ENCODE data around the gene ALG8. TPM values are rescaled to one million over a fixed set of nuclear protein-coding genes. Genes with fewer than 3 reads are reported as not detected.

The ALG8 gene
- 67.7 TPM for polyA plus RNA-seq (2013, experiment 1 of 2)
- polyA plus RNA-seq (2013, experiment 2 of 2): 67.9 TPM

DNA sequence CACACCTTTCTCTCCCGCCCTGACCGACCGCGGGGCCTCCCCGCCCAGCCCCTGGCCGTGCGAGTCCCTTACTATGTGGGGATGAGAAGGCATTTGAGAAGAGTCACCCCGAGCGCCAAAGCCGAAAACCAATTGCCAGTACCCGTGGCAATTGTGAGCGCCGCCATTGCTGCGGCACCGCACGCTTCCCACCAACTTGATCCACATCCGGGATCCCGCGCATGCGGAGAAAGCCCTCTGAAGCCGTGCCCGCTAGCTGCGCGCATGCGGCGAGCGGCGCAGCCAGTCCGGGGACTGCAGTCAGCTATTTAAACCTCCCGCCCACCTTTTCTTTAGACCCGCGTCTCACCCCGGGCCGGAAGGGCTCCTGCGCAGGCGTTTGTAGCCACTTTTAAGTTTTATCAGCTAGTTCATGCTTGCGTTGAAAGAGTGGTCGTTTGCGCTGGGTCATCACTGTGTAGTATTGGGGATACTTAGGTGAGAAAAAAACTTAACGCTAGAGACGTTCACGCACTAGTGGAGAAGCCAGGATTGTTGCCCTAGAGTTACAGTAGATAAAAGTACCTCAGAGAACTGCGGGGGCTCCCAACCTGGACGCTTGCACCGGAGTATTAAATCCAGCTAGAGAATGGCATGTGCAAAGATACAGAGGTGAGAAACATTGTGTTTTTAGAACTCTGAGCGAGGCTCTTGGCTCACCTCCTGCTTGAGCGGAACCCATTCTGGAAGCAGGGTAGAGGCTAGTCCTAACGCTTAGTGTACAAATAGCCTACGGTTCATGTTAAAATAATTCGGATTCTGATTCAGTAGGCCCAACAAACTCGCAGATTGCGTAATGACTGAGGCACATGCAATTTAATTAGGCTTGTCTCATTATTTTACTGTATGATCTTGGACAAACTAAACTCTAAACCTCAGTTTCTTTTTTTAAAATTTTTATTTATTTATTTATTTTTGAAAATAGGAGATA is at the start of gene ALG8:
TSS of gene ALG8 (minus strand) at position 205 of the 970 bp plus-strand sequence. CDS start at position 167, 38 bp downstream.
- Histone ChIP-seq H3K23ac (ENCODE audit: low read depth, low read length, poor library complexity) (no peak within 1 kb of the TSS), H3K14ac (ENCODE audit: low read length) (no peak within 1 kb of the TSS), H3K4me3 (ENCODE audit: low read length in 2 of 2) (peak within 1 kb of the TSS; percentile 84 to 93), H2BK5ac (ENCODE audit: low read length) (peak within 1 kb of the TSS; percentile 15), H4K8ac (ENCODE audit: low read depth, low read length) (peak within 1 kb of the TSS; percentile 31), H3K27ac (replicated peaks; ENCODE audit: low read length) (peak within 1 kb of the TSS; percentile 33), H2BK120ac (ENCODE audit: low read depth, low read length) (no peak within 1 kb of the TSS), H3K4ac (ENCODE audit: low read length) (no peak within 1 kb of the TSS), H3K4me2 (ENCODE audit: insufficient read depth, low read length, poor library complexity, severe bottlenecking) (peak within 1 kb of the TSS; percentile 94), H3K27me3 (ENCODE audit: control insufficient read depth in 3 of 3, insufficient read depth in 3 of 3, low read depth in 1 of 3, low read length in 3 of 3) (no peaks in the 10 kb centered on the region), H2AFZ (ENCODE audit: low read length) (peak within 1 kb of the TSS; percentile 73), H3K4me1 (ENCODE audit: control insufficient read depth in 2 of 2, insufficient read depth in 1 of 2, low read depth in 1 of 2, low read length in 2 of 2) (peaks cover 5 to 8% of the 10 kb centered on the region in 2 donors), H2BK15ac (ENCODE audit: low read length) (no peak within 1 kb of the TSS), H2AK5ac (ENCODE audit: low read depth, low read length) (no peak within 1 kb of the TSS), H2BK12ac (ENCODE audit: low read length) (no peak within 1 kb of the TSS), H3K18ac (ENCODE audit: low read length) (peak within 1 kb of the TSS; percentile 91), H3K36me3 (replicated peaks in 1 of 2; ENCODE audit: control insufficient read depth in 2 of 2, insufficient read depth in 2 of 2, low read length in 2 of 2) (peaks cover 9 to 71% of the 10 kb centered on the region in 2 donors), H3K9me3 (replicated peaks in 1 of 2; ENCODE audit: control insufficient read depth in 2 of 2, insufficient read depth in 1 of 2, low read depth in 1 of 2, low read length in 2 of 2) (peaks cover 0 to 10% of the 10 kb centered on the region in 2 donors), H3K79me1 (ENCODE audit: low read depth, low read length) (peaks cover 6% of the 10 kb centered on the region), H3K9ac (ENCODE audit: low read depth, low read length, poor library complexity) (peak within 1 kb of the TSS; percentile 87), H4K91ac (ENCODE audit: low read depth, low read length, poor library complexity) (no peak within 1 kb of the TSS)
- peak; percentile 91 for DNase-seq (ENCODE audit: low spot score)
- no CpG with 5 or more reads among the region's 52 CpGs for WGBS, 2 donors (ENCODE audit: extremely low coverage in 2 of 2, insufficient read length in 2 of 2, insufficient replicate concordance in 1 of 2)

DNA sequence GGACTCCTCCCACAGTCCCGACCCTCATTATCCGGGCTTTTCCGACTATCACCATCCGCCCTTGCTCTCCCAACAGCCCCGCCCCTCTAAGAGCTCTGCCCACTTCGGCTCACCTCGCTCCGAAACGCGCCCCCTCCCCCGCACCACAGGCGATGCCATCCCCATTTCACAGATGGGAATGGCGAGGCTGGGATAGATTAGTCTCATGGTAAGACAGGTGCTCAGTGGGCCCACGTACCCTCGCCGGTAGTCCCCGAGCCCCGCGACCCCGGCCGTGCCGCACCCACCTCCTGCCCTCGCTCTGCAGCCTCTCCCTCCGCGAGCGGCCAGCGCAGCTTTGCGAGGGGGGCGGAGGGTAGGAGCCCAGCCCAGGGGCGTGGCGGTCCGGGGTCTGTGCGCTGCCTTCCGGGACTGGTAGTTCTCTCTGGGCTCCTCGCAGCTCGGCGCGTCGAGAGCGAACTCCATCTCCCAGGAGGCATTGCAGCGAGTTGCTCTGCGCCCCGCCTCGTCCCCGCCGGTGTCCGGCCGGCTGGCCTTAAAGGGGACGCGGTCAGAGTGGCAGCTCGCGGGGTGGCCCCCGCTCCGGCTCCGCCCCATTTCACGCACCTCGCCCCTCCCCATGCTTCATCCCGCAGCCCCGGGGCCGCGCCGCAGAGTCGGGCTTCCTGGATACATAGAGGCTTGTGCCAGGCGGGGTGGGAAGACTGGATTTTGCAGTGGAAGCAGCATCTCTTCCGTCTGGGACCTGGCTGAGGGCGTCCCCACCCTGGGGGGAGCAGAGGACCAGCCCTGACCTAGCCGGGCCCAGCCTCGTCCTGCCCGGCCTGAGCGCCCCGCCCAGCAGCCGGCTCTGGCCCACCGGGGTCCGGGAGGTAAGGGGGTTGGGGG is 49.1 kb upstream of the ALG8 start, which contains the start of the genes KCTD21 and USP35:
TSS of gene KCTD21 (minus strand) at position 341 of the 888 bp plus-strand sequence. CDS start 14,072 bp downstream, outside the sequence.
TSS of gene USP35 (plus strand) at position 634 of the 888 bp plus-strand sequence. CDS start 7,327 bp downstream, outside the sequence.
- peaks cover 7% of the 10 kb centered on the region for H3K79me1 ChIP-seq (ENCODE audit: low read depth, low read length)
- DNase-seq (ENCODE audit: low spot score): peak; percentile 95
- H3K36me3 ChIP-seq (replicated peaks in 1 of 2; ENCODE audit: control insufficient read depth in 2 of 2, insufficient read depth in 2 of 2, low read length in 2 of 2): no peaks in the 10 kb centered on the region
- no peaks in the 10 kb centered on the region for H3K27me3 ChIP-seq (ENCODE audit: control insufficient read depth in 3 of 3, insufficient read depth in 3 of 3, low read depth in 1 of 3, low read length in 3 of 3)
- no peak within 1 kb of the TSS for H3K14ac ChIP-seq (ENCODE audit: low read length)
- peak within 1 kb of the TSS; percentile 71 for H3K23ac ChIP-seq (ENCODE audit: low read depth, low read length, poor library complexity)
- peak within 1 kb of the TSS; percentile 78 for H2AK5ac ChIP-seq (ENCODE audit: low read depth, low read length)
- no CpG with 5 or more reads among the region's 74 CpGs for WGBS, 2 donors (ENCODE audit: extremely low coverage in 2 of 2, insufficient read length in 2 of 2, insufficient replicate concordance in 1 of 2)
- no peak within 1 kb of the TSS for H2BK12ac ChIP-seq (ENCODE audit: low read length)
- no peak within 1 kb of the TSS for H2BK120ac ChIP-seq (ENCODE audit: low read depth, low read length)
- peak within 1 kb of the TSS; percentile 97 for H2AFZ ChIP-seq (ENCODE audit: low read length)
- peak within 1 kb of the TSS; percentile 31 for H3K27ac ChIP-seq (replicated peaks; ENCODE audit: low read length)
- H4K8ac ChIP-seq (ENCODE audit: low read depth, low read length): no peak within 1 kb of the TSS
- H3K4me3 ChIP-seq (ENCODE audit: low read length in 2 of 2): peak within 1 kb of the TSS; percentile 95 to 99
- no peak within 1 kb of the TSS for H4K91ac ChIP-seq (ENCODE audit: low read depth, low read length, poor library complexity)
- peak within 1 kb of the TSS; percentile 65 for H3K9ac ChIP-seq (ENCODE audit: low read depth, low read length, poor library complexity)
- H3K9me3 ChIP-seq (replicated peaks in 1 of 2; ENCODE audit: control insufficient read depth in 2 of 2, insufficient read depth in 1 of 2, low read depth in 1 of 2, low read length in 2 of 2): no peaks in the 10 kb centered on the region
- no peak within 1 kb of the TSS for H2BK5ac ChIP-seq (ENCODE audit: low read length)
- no peak within 1 kb of the TSS for H3K4ac ChIP-seq (ENCODE audit: low read length)
- H2BK15ac ChIP-seq (ENCODE audit: low read length): peak within 1 kb of the TSS; percentile 39
- peak within 1 kb of the TSS; percentile 84 for H3K4me2 ChIP-seq (ENCODE audit: insufficient read depth, low read length, poor library complexity, severe bottlenecking)
- peak within 1 kb of the TSS; percentile 87 for H3K18ac ChIP-seq (ENCODE audit: low read length)
- H3K4me1 ChIP-seq (ENCODE audit: control insufficient read depth in 2 of 2, insufficient read depth in 1 of 2, low read depth in 1 of 2, low read length in 2 of 2): peaks cover 12 to 25% of the 10 kb centered on the region in 2 donors

DNA sequence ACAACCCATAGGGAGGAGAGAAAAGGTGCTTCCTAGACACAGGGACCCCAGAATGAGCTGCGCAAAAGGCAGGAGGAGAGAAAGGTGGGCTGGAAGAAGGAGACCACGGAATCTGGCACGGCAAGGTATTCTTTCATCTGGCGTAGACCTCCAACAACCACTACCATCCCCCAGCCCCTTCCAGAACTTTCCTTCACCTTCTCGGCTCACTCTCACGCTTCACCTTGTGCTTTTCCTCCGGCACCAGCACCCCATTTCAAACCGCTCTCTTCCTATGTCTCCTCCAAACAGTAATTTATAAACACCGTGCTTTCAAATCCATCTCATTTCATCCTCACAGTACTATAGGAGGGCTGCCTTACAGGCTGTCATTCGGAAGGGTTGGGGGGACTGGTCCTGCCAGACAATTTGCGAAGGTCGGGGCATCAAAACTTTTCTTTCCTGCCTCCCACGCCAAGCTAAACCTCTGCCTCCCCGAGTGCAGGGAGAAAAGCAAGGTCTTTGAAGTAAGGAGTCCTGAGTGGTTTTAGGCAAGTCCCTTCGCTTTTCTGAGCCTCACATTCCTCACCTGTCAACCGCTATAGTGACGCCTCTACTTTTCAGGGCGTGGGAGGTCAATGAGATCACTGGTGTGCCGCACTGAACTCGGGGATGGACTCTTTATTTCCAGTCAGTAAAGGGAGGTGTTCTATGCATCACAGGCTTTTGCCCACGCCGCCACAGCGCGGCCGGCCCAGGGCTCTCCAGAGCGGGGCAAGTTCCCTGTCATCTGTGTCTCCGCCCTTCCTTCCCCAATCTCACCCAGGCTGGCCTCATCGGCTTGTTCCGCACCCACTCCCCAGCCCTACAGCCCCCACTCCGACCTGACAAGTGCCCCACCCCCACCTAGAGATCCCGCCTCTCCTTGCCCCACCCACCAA is 48.2 kb upstream of the ALG8 start:
- no CpG with 5 or more reads among the region's 31 CpGs for WGBS, 2 donors (ENCODE audit: extremely low coverage in 2 of 2, insufficient read length in 2 of 2, insufficient replicate concordance in 1 of 2)

More for the DNA sequence above, 48.2 kb upstream of the ALG8 start:
- peak overlapping the region; percentile 63 for H3K4me2 ChIP-seq (ENCODE audit: insufficient read depth, low read length, poor library complexity, severe bottlenecking)
- H3K4ac ChIP-seq (ENCODE audit: low read length): no peak overlapping the region
- peak overlapping the region; percentile 95 to 99 for H3K4me3 ChIP-seq (ENCODE audit: low read length in 2 of 2)
- no peak overlapping the region for H2BK120ac ChIP-seq (ENCODE audit: low read depth, low read length)
- H3K79me1 ChIP-seq (ENCODE audit: low read depth, low read length): peaks cover 7% of the 10 kb centered on the region
- H3K27me3 ChIP-seq (ENCODE audit: control insufficient read depth in 3 of 3, insufficient read depth in 3 of 3, low read depth in 1 of 3, low read length in 3 of 3): no peaks in the 10 kb centered on the region
- no peak overlapping the region for H3K14ac ChIP-seq (ENCODE audit: low read length)
- H3K9me3 ChIP-seq (replicated peaks in 1 of 2; ENCODE audit: control insufficient read depth in 2 of 2, insufficient read depth in 1 of 2, low read depth in 1 of 2, low read length in 2 of 2): no peaks in the 10 kb centered on the region
- H3K9ac ChIP-seq (ENCODE audit: low read depth, low read length, poor library complexity): no peak overlapping the region
- no peak overlapping the region for H4K91ac ChIP-seq (ENCODE audit: low read depth, low read length, poor library complexity)
- no peak overlapping the region for H2BK15ac ChIP-seq (ENCODE audit: low read length)
- H3K27ac ChIP-seq (replicated peaks; ENCODE audit: low read length): no peak overlapping the region
- H3K18ac ChIP-seq (ENCODE audit: low read length): no peak overlapping the region
- H2BK5ac ChIP-seq (ENCODE audit: low read length): no peak overlapping the region
- no peak for DNase-seq (ENCODE audit: low spot score)
- H2BK12ac ChIP-seq (ENCODE audit: low read length): no peak overlapping the region
- H2AK5ac ChIP-seq (ENCODE audit: low read depth, low read length): no peak overlapping the region
- peak overlapping the region; percentile 97 for H2AFZ ChIP-seq (ENCODE audit: low read length)
- no peak overlapping the region for H3K23ac ChIP-seq (ENCODE audit: low read depth, low read length, poor library complexity)
- no peak overlapping the region for H4K8ac ChIP-seq (ENCODE audit: low read depth, low read length)
- H3K4me1 ChIP-seq (ENCODE audit: control insufficient read depth in 2 of 2, insufficient read depth in 1 of 2, low read depth in 1 of 2, low read length in 2 of 2): peaks cover 12 to 25% of the 10 kb centered on the region in 2 donors
- H3K36me3 ChIP-seq (replicated peaks in 1 of 2; ENCODE audit: control insufficient read depth in 2 of 2, insufficient read depth in 2 of 2, low read length in 2 of 2): no peaks in the 10 kb centered on the region
